HCT116 (cell line): ENCODE data around the gene DOCK1. TPM values are rescaled to one million over a fixed set of nuclear protein-coding genes. Genes with fewer than 3 reads are reported as not detected.

Experiments used
- ATAC-seq: fragments of 200-7000 bp; cut with Tn5 transposase; 2 replicates; pipeline ENCODE4 v1.9.1; 2020; ENCODE audit warnings: mild to moderate bottlenecking, moderate library complexity
- BruUV-seq: library from RNA; stranded (reverse); fragments of 400-500 nt; replicated peaks from 2 replicates; lab custom pipeline; 2021; lab: Mats Ljungman, UMichigan
- CTCF ChIA-PET: fragments of 300-600 bp; sonication (Branson Sonifier 250); formaldehyde crosslinking; loops from one replicate; lab custom pipeline; 2021; ENCODE audit warnings: antibody characterized with exemption; lab: Charles Lee
- POLR2A ChIA-PET: fragments of 300-600, 350-600 bp; sonication (Branson Sonifier 250); formaldehyde crosslinking; loops from one replicate; lab custom pipeline; 2021; ENCODE audit warnings: antibody characterized with exemption; lab: Charles Lee
- RAD21 ChIA-PET, 2 experiments: fragments of 300-600 bp; sonication (Branson Sonifier 250); formaldehyde crosslinking; loops; one replicate each; lab custom pipeline; 2023; ENCODE audit warnings: low total read pairs in 2 of 2; ENCODE audit not compliant: uncharacterized antibody in 2 of 2, unreplicated experiment in 2 of 2, low non-redundant PET in 1 of 2; lab: Charles Lee
- DNase-seq: peaks from one replicate; pipeline ENCODE4 v3.0.0-alpha.2; 2010; ENCODE audit warnings: low read depth, low spot score
- H2AFZ ChIP-seq: fragments of 200-600 bp; shearing (Covaris generic), sonication (generic); 2 replicates; pipeline ENCODE4 v1.6.1; 2017; ENCODE audit warnings: low read depth, mixed run types, mixed read lengths, antibody characterized with exemption, low read length; ENCODE audit not compliant: poor library complexity, severe bottlenecking
- H3K27ac ChIP-seq: 2 replicates; pipeline ENCODE4 v1.5.1; 2012; ENCODE audit warnings: low read depth, low read length
- H3K27me3 ChIP-seq: fragments of 200-600 bp; sonication (generic); 2 replicates; pipeline ENCODE4 v1.6.1; 2016; ENCODE audit warnings: mixed run types, low read length, mixed read lengths; ENCODE audit not compliant: insufficient read depth
- H3K36me3 ChIP-seq, 2 experiments: fragments of 200-500 bp in 1 of 2; fragments of 200-600 bp in 1 of 2; sonication (Bioruptor generic) in 1 of 2; sonication (generic) in 1 of 2; 2 replicates each; pipeline versions ENCODE4 v1.5.1 to v1.6.1; 2014 to 2016; ENCODE audit warnings: low read length in 2 of 2, inconsistent platforms in 1 of 2, mixed read lengths in 1 of 2, mixed run types in 1 of 2; ENCODE audit not compliant: insufficient read depth in 2 of 2, control insufficient read depth in 1 of 2
- H3K4me1 ChIP-seq, 2 experiments: fragments of 200-600 bp in 1 of 2; sonication (generic) in 1 of 2; 2 replicates each; pipeline versions ENCODE4 v1.5.1 to v1.6.1; 2012 to 2017; ENCODE audit warnings: low read length in 2 of 2, inconsistent platforms in 1 of 2, mild to moderate bottlenecking in 1 of 2, mixed read lengths in 1 of 2, mixed run types in 1 of 2, moderate library complexity in 1 of 2; ENCODE audit not compliant: insufficient read depth in 2 of 2, control insufficient read depth in 1 of 2
- H3K4me2 ChIP-seq: fragments of 200-600 bp; sonication (generic); 2 replicates; pipeline ENCODE4 v1.6.1; 2017; ENCODE audit warnings: mixed run types, low read length, mixed read lengths
- H3K4me3 ChIP-seq, 2 experiments: fragments of 200-600 bp in 1 of 2; sonication (generic) in 1 of 2; replicated peaks in 1 of 2; 2 replicates each; pipeline ENCODE4 v1.5.1; 2011 to 2016; ENCODE audit warnings: low read length in 2 of 2, control low read depth in 1 of 2, low read depth in 1 of 2, mild to moderate bottlenecking in 1 of 2, mixed read lengths in 1 of 2, mixed run types in 1 of 2
- H3K79me2 ChIP-seq: fragments of 200-600 bp; sonication (generic); 2 replicates; pipeline ENCODE4 v1.6.1; 2017; ENCODE audit warnings: mild to moderate bottlenecking, mixed run types, low read length, moderate library complexity, mixed read lengths; ENCODE audit not compliant: insufficient read depth
- H3K9ac ChIP-seq: fragments of 200-600 bp; sonication (generic); 2 replicates; pipeline ENCODE4 v1.6.1; 2016; ENCODE audit warnings: low read length, mixed read lengths
- H3K9me2 ChIP-seq: fragments of 200-600 bp; sonication (generic), shearing (Covaris generic); 2 replicates; pipeline ENCODE4 v1.6.1; 2017; ENCODE audit warnings: mixed run types, mild to moderate bottlenecking, moderate library complexity; ENCODE audit not compliant: insufficient read depth
- H3K9me3 ChIP-seq, 2 experiments: fragments of 200-500 bp in 1 of 2; fragments of 200-600 bp in 1 of 2; sonication (Bioruptor generic) in 1 of 2; sonication (generic) in 1 of 2; 2 replicates each; pipeline ENCODE4 v1.6.1; 2014 to 2017; ENCODE audit warnings: low read length in 2 of 2, mixed read lengths in 2 of 2, inconsistent platforms in 1 of 2, low read depth in 1 of 2, mild to moderate bottlenecking in 1 of 2, mixed run types in 1 of 2, moderate library complexity in 1 of 2; ENCODE audit not compliant: control insufficient read depth in 1 of 2, insufficient read depth in 1 of 2
- H4K20me1 ChIP-seq: fragments of 200-600 bp; sonication (generic), shearing (Covaris generic); 2 replicates; pipeline ENCODE4 v1.6.1; 2017; ENCODE audit warnings: mixed run types, mild to moderate bottlenecking, moderate library complexity; ENCODE audit not compliant: insufficient read depth
- CEBPB ChIP-seq: IDR thresholded peaks from 2 replicates; pipeline ENCODE4 v1.6.1; 2012; ENCODE audit warnings: low read depth
- ELF1 ChIP-seq: IDR thresholded peaks from 2 replicates; pipeline ENCODE4 v1.6.1; 2012; ENCODE audit warnings: low read depth, borderline replicate concordance
- EZH2 ChIP-seq: fragments of 200-600 bp; sonication (generic); IDR thresholded peaks from 2 replicates; pipeline ENCODE4 v1.6.1; 2017; ENCODE audit warnings: antibody characterized with exemption, mixed run types
- EZH2phosphoT487 ChIP-seq: fragments of 200-600 bp; IDR thresholded peaks from 2 replicates; pipeline ENCODE4 v1.6.1; 2018; ENCODE audit warnings: antibody characterized with exemption, borderline replicate concordance
- FOSL1 ChIP-seq: IDR thresholded peaks from 2 replicates; pipeline ENCODE4 v1.6.1; 2012; ENCODE audit warnings: low read depth
- POLR2AphosphoS5 ChIP-seq: IDR thresholded peaks from 2 replicates; pipeline ENCODE4 v1.6.1; 2011; ENCODE audit warnings: mild to moderate bottlenecking, low read depth, low read length, moderate library complexity
- RAD21 ChIP-seq: IDR thresholded peaks from 2 replicates; pipeline ENCODE4 v1.6.1; 2012; ENCODE audit warnings: low read depth, mild to moderate bottlenecking
- SIN3A ChIP-seq: IDR thresholded peaks from 2 replicates; pipeline ENCODE4 v1.6.1; 2012; ENCODE audit warnings: low read depth
- SRF ChIP-seq: IDR thresholded peaks from 2 replicates; pipeline ENCODE4 v1.6.1; 2012; ENCODE audit warnings: low read depth
- ZFX ChIP-seq: fragments of 450-650 bp; IDR thresholded peaks from 2 replicates; pipeline ENCODE4 v1.6.1; 2017
- intact Hi-C: fragments of 100-400 bp; cut with micrococcal nuclease; formaldehyde crosslinking; loops from 2 replicates; pipeline ENCODE4 v1.10.0; 2022
- total RNA-seq: library from RNA; stranded (reverse); gene quantifications from one replicate; pipeline ENCODE4 v1.2.1, GENCODE V29; 2021; ENCODE audit not compliant: unreplicated experiment
- TF ChIP-seq, protein P1 (sequence below), 3 experiments: fragments of 200-600 bp in 1 of 3; sonication (generic) in 1 of 3; IDR thresholded peaks in 2 of 3; conservative IDR thresholded peaks in 1 of 3; 2 replicates each; pipeline ENCODE4 v1.5.1; 2012 to 2017; ENCODE audit warnings: low read depth in 2 of 3, low read length in 2 of 3, antibody characterized with exemption in 1 of 3, borderline replicate concordance in 1 of 3, control low read depth in 1 of 3, mild to moderate bottlenecking in 1 of 3, mixed read lengths in 1 of 3, mixed run types in 1 of 3, moderate library complexity in 1 of 3; ENCODE audit not compliant: insufficient read depth in 1 of 3
- TF ChIP-seq, protein P2 (sequence below): IDR thresholded peaks from 2 replicates; pipeline ENCODE4 v1.6.1; 2012
- TF ChIP-seq, protein P3 (sequence below): IDR thresholded peaks from 2 replicates; pipeline ENCODE4 v1.6.1; 2012
- TF ChIP-seq, protein P4 (sequence below): IDR thresholded peaks from 2 replicates; pipeline ENCODE4 v1.6.1; 2011; ENCODE audit warnings: mild to moderate bottlenecking, low read length, moderate library complexity; ENCODE audit not compliant: insufficient replicate concordance; ENCODE audit errors: extremely low read depth
- TF ChIP-seq, protein P5 (sequence below): IDR thresholded peaks from 2 replicates; pipeline ENCODE4 v1.6.1; 2012; ENCODE audit warnings: low read depth

DOCK1 gene
- total RNA-seq, 1 experiment from 2014 or later = 46.5 TPM

DNA sequence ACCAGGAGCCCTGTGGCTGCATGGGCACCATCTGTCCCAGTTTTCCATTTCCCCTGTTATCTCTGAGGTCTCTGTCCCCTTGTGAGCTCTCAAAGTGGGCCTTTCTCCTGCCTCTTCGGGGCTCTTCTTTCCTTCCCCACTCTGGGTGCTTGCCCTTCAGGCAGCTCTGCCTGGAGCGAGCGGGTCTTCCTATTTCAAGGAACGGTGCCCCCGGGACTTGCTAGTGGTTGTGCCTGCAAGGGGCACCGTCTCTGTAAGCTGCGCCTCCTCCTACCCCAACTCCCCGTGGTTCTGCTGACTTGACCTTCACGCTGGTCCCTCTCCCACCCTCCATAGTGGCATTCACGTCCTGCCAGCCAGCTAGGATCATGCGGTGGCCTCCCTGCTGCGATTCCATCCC is 110.1 kb downstream of the DOCK1 start:
- Histone ChIP-seq H3K4me1 (peaks cover 0 to 21% of the 10 kb centered on the region in 2 experiments; a peak in 1 of 4 replicates), H2AFZ (no peak overlapping the region), H4K20me1 (no peaks in the 10 kb centered on the region), H3K9ac (no peak overlapping the region), H3K79me2 (no peaks in the 10 kb centered on the region), H3K27ac (no peak overlapping the region), H3K27me3 (no peaks in the 10 kb centered on the region), H3K4me3 (no peak overlapping the region), H3K4me2 (no peak overlapping the region)
- ChIA-PET CTCF (no interaction called here), POLR2A (no interaction called here), RAD21 (no interaction called here)
- intact Hi-C loops = no loop called here
- no peak for ATAC-seq
- TF ChIP-seq, protein P1, sequence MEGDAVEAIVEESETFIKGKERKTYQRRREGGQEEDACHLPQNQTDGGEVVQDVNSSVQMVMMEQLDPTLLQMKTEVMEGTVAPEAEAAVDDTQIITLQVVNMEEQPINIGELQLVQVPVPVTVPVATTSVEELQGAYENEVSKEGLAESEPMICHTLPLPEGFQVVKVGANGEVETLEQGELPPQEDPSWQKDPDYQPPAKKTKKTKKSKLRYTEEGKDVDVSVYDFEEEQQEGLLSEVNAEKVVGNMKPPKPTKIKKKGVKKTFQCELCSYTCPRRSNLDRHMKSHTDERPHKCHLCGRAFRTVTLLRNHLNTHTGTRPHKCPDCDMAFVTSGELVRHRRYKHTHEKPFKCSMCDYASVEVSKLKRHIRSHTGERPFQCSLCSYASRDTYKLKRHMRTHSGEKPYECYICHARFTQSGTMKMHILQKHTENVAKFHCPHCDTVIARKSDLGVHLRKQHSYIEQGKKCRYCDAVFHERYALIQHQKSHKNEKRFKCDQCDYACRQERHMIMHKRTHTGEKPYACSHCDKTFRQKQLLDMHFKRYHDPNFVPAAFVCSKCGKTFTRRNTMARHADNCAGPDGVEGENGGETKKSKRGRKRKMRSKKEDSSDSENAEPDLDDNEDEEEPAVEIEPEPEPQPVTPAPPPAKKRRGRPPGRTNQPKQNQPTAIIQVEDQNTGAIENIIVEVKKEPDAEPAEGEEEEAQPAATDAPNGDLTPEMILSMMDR (IDR thresholded peaks at IDR 0.05 in 2 of 3, conservative IDR thresholded peaks at IDR 0.05 in 1 of 3; ENCODE audit: borderline replicate concordance in 1 of 3, insufficient read depth in 1 of 3, low read depth in 2 of 3, low read length in 2 of 3) = no peak
- TF ChIP-seq ELF1 (no peak), SIN3A (no peak), SRF (no peak), POLR2AphosphoS5 (no peak), RAD21 (no peak), CEBPB (no peak), EZH2phosphoT487 (no peak), FOSL1 (no peak), EZH2 (no peak), ZFX (no peak)
- TF ChIP-seq, protein P2, sequence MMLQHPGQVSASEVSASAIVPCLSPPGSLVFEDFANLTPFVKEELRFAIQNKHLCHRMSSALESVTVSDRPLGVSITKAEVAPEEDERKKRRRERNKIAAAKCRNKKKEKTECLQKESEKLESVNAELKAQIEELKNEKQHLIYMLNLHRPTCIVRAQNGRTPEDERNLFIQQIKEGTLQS = no peak
- TF ChIP-seq, protein P3, sequence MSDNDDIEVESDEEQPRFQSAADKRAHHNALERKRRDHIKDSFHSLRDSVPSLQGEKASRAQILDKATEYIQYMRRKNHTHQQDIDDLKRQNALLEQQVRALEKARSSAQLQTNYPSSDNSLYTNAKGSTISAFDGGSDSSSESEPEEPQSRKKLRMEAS = no peak
- TF ChIP-seq, protein P4, sequence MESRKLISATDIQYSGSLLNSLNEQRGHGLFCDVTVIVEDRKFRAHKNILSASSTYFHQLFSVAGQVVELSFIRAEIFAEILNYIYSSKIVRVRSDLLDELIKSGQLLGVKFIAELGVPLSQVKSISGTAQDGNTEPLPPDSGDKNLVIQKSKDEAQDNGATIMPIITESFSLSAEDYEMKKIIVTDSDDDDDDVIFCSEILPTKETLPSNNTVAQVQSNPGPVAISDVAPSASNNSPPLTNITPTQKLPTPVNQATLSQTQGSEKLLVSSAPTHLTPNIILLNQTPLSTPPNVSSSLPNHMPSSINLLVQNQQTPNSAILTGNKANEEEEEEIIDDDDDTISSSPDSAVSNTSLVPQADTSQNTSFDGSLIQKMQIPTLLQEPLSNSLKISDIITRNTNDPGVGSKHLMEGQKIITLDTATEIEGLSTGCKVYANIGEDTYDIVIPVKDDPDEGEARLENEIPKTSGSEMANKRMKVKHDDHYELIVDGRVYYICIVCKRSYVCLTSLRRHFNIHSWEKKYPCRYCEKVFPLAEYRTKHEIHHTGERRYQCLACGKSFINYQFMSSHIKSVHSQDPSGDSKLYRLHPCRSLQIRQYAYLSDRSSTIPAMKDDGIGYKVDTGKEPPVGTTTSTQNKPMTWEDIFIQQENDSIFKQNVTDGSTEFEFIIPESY = no peak
- TF ChIP-seq, protein P5, sequence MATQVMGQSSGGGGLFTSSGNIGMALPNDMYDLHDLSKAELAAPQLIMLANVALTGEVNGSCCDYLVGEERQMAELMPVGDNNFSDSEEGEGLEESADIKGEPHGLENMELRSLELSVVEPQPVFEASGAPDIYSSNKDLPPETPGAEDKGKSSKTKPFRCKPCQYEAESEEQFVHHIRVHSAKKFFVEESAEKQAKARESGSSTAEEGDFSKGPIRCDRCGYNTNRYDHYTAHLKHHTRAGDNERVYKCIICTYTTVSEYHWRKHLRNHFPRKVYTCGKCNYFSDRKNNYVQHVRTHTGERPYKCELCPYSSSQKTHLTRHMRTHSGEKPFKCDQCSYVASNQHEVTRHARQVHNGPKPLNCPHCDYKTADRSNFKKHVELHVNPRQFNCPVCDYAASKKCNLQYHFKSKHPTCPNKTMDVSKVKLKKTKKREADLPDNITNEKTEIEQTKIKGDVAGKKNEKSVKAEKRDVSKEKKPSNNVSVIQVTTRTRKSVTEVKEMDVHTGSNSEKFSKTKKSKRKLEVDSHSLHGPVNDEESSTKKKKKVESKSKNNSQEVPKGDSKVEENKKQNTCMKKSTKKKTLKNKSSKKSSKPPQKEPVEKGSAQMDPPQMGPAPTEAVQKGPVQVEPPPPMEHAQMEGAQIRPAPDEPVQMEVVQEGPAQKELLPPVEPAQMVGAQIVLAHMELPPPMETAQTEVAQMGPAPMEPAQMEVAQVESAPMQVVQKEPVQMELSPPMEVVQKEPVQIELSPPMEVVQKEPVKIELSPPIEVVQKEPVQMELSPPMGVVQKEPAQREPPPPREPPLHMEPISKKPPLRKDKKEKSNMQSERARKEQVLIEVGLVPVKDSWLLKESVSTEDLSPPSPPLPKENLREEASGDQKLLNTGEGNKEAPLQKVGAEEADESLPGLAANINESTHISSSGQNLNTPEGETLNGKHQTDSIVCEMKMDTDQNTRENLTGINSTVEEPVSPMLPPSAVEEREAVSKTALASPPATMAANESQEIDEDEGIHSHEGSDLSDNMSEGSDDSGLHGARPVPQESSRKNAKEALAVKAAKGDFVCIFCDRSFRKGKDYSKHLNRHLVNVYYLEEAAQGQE = no peak
- TF ChIP-seq, all 23 proteins: peak for 0
- no TSS peak for BruUV-seq
- H3K36me3 ChIP-seq = peaks cover 0 to 3% of the 10 kb centered on the region in 2 experiments; a peak in 3 of 4 replicates
- H3K9me2 ChIP-seq = no peaks in the 10 kb centered on the region
- DNase-seq = no peak
- no peaks in the 10 kb centered on the region for H3K9me3 ChIP-seq
